Measurements from ENCODE around the gene IAH1.

The IAH1 gene

DNA sequence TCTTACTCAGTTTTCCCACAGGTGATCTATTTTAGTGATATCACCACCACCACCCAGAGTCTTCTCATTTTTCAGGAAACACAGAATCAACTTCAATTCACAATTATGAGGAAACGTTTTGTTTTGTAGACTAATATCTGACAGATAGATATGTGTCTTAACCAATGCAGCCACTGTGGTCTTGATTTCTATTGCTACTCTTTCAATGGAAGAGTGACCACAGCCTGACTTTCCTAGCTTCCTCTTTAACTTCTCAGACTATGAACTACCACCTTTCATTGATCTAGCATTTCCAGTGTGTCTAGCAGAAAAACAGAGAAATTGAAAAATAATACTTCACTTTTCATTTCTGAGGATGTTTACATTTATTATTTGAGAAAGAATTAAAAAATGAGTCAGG, 60.8 kb downstream of the IAH1 start:
- DNase-seq: no peak

DNA sequence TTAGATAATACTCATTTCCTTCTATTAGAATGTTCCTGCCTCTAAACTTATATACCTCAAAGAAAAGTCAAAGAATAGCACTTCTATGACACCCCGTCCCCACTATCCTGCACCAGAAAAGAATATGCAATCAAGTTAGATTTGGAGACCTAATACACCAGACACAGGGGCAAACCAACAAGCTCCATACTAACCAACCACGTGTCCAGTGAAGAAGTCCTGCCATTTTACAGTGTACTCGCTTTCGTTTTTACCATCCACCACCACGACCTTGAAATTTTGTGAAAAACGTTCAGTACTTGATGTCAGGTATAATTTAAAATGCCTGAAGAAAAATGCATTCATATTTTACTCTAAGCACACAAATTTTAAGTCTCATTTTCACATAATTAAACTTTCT, 62.2 kb downstream of the IAH1 start:
- no peak for DNase-seq

DNA sequence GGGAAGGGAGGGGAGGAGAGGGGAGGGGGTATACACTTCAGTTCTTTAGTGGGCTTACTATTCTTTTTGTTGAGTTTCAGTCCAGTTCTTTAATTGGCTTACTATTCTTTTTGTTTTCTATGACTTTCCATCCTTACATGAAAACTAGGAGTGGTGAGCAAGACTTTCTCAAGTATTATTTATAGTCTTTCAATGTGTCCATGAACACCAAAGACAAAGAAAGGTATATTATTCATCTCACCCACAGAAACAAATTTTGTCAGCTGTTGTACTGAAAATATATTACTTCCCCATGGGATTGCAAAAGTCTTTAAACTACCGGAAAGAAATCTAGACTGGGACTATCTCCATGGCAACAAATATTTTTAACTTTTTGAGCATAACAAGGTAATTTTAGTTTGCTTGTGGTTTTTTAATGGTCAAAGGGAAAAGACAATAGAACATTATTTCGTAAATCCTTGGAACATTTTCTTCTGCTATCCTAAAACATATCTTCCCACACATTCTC, 63.7 kb downstream of the IAH1 start:
- no peak for DNase-seq

All from eye (tissue), 1 donor.